Astrocyte of the spinal cord (primary cell): ENCODE data around the gene PLG.
"Not testable (repeated sequence)": the region's sequence is repeated elsewhere in the genome, so short reads cannot be mapped to it uniquely, and the experiment has no call there.

Experiments
- DNase-seq: peaks from one replicate; pipeline ENCODE4 v3.0.0; 2011; ENCODE audit warnings: low read depth, low spot score
- H3K4me3 ChIP-seq: 2 replicates; pipeline ENCODE4 v1.5.1; 2011; ENCODE audit warnings: low read depth, mild to moderate bottlenecking, low read length, moderate library complexity
- in situ Hi-C: cut with HindIII; loops from 2 replicates; pipeline ENCODE4 v1.10.0; 2017; ENCODE audit warnings: low sequenced_read_pairs
- TF ChIP-seq, protein P1 (sequence below): IDR thresholded peaks from 2 replicates; pipeline ENCODE4 v1.5.1; 2012; ENCODE audit warnings: low read depth, mild to moderate bottlenecking, low read length, inconsistent platforms

PLG gene

DNA sequence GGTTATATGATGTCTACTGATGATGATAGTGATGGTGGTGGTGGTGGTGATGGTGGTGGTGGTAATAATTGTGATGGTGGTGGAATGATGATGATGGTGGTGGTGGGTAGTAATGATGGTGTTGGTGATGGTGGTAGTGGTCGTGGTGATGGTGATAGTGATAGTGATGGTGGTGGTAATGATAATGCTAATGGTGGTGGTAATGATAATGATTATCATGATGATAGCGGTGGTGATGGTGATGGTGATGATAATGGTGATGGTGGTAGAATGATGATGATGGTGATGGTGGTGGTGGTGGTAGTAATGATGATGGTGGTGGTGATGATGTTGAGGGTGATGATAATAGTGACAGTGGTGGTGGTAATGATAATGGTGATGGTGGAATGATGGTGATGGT, 33.5 kb upstream of the PLG start:
- TF ChIP-seq, protein P1, sequence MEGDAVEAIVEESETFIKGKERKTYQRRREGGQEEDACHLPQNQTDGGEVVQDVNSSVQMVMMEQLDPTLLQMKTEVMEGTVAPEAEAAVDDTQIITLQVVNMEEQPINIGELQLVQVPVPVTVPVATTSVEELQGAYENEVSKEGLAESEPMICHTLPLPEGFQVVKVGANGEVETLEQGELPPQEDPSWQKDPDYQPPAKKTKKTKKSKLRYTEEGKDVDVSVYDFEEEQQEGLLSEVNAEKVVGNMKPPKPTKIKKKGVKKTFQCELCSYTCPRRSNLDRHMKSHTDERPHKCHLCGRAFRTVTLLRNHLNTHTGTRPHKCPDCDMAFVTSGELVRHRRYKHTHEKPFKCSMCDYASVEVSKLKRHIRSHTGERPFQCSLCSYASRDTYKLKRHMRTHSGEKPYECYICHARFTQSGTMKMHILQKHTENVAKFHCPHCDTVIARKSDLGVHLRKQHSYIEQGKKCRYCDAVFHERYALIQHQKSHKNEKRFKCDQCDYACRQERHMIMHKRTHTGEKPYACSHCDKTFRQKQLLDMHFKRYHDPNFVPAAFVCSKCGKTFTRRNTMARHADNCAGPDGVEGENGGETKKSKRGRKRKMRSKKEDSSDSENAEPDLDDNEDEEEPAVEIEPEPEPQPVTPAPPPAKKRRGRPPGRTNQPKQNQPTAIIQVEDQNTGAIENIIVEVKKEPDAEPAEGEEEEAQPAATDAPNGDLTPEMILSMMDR: no peak
- H3K4me3 ChIP-seq: no peak overlapping the region
- DNase-seq: no peak
- in situ Hi-C loops: no loop called here

DNA sequence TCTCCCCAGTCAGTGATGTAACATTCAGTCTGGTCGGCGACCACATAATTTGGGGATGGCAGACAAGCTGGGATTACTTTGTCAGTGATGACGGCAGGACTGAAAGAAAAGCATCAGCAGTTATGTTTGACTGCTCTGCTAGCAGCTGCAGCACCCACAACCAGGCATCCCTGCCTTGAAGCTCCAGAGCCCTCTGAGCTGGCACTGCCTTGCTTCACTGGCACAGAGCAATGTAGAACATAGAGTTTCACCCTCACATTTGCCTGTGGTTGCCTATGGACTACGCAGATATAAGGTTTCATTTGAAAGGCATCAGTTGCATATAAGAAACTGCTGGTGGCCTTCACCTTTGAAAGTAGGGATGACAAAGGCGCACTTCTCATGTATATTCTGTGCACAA, 25.6 kb upstream of the PLG start:
- in situ Hi-C loops, H3K4me3 ChIP-seq, DNase-seq: not testable (repeated sequence)

DNA sequence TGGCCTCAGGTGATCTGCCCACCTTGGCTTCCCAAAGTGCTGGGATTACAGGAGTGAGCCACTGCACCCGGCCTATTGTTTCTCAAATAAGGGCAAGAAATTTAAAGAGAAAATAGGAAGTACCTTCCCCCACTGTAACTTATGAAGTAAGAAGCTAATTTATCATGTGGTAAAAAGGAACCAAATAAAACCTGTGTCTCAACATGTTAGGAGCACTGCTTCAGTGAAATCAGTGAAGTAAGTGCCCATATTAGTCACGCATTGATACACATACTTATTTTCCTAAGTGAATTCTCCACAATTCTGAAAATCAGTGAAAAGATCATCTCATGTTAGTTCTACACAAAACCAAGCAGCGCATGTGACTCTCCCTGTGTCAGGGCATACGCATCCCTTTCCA, 23.8 kb upstream of the PLG start:
- TF ChIP-seq, protein P1: no peak
- H3K4me3 ChIP-seq: no peak overlapping the region
- in situ Hi-C loops: no loop called here
- DNase-seq: no peak

DNA sequence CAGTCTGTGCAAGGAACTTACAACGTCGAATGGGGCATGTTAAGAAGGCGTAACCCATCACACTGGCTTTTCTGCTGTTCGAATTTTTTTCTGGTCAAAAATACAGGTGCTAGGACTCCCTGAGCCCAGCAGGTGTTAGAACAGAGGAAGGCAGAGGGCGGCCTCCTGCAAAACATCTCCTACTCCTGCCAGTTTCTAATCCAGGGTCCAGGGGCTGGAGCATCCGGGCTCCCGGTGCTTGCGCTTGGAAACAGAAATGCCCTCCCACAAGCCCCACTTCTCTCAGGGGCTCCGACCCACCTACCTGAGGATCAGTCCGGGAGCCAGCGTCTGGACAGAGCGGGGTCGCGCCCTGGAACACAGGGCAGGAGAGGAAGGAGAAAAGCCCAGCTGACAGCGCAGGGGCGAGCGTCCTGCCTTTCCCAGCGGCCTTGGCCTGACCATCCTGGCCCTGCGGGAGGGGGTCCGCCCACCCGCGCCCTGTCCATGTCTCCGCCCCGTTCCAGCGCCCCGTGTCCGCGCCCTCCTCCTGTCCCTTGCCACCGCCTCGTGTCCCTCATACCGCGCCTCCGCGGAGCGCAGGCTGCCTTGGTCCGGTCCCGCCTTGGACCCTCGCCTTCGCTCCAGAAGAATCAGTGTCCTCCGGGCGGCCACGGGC, 23.2 kb upstream of the PLG start:
- in situ Hi-C loops: no loop called here

DNA sequence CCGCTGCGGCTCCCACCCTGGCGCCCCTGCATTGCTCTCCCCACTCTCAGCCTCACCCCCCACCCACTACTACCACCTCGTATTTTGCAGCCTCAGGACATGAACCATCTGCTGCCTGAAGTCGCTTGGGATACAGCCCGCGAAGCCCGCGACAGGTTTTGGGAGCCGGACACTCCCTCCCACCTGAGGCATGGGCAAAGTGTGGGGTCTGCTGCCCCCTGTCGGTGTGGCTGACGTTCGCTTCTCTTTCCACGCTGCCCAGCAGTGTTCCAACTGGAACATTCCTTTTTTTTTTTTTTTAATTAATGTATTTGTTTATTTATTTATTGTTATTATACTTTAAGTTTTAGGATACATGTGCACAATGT, 22.7 kb upstream of the PLG start:
- TF ChIP-seq, protein P1: no peak
- DNase-seq: no peak
- H3K4me3 ChIP-seq: no peak overlapping the region
- in situ Hi-C loops: no loop called here

More for the DNA sequence above, 23.2 kb upstream of the PLG start:
- TF ChIP-seq, protein P1: no peak
- no peak overlapping the region for H3K4me3 ChIP-seq
- no peak for DNase-seq

DNA sequence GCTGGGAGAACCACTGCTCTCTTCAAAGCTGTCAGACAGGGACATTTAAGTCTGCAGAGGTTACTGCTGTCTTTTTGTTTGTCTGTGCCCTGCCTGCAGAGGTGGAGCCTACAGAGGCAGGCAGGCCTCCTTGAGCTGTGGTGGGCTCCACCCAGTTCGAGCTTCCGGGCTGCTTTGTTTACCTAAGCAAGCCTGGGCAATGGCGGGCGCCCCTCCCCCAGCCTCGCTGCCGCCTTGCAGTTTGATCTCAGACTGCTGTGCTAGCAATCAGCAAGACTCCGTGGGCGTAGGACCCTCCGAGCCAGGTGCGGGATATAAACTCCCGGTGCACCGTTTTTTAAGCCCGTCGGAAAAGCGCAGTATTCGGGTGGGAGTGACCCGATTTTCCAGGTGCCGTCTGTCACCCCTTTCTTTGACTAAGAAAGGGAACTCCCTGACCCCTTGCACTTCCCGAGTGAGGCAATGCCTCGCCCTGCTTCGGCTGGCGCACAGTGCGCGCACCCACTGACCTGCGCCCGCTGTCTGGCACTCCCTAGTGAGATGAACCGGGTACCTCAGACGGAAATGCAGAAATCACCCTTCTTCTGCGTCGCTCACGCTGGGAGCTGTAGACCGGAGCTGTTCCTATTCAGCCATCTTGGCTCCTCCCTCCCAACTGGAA, 16.8 kb upstream of the PLG start:
- H3K4me3 ChIP-seq, in situ Hi-C loops, DNase-seq: not testable (repeated sequence)

DNA sequence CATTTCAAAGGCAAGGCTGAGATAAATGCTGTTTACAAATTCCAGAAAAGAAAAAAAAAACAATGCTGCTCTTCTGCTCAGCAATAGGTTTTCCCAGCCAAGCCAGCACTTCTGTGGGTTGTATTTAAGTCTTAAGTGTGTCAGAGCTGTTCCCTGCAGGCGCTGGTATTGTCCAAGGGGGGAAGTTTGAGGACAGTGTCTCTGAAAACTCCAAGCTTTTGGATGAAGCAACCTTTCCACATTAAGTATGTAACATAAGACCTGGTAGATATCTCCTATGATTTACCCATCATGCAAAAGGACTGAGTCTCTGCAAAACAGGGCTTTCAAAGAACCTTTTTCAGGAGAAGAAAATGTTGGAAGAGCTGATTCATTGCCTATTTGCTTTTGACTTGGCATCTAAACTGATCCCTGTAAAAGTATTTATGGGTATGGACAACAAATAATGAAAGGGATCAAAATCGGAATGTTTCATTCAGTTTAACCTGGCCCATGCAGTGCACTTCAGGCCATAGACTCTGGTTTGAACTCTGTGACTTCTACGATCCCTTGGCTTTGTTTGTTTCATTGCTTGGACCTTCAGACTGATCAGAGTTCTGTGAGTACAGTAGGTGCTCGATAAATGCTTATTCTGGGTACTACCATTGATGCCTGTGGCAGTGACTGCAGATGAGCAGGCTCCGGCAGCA, 16.1 kb upstream of the PLG start:
- H3K4me3 ChIP-seq: no peak overlapping the region
- no peak for DNase-seq
- in situ Hi-C loops: no loop called here
- TF ChIP-seq, protein P1: no peak
